Suprapubic skin (tissue), 4 donors: ENCODE results near the gene PER1.

Source experiments
- POLR2A ChIP-seq, 2 donors: fragments of 450-650 bp; IDR thresholded peaks; one replicate each; pipeline ENCODE4 v1.6.1; 2017; ENCODE audit warnings: antibody characterized with exemption in 2 of 2, mild to moderate bottlenecking in 2 of 2, moderate library complexity in 2 of 2
- POLR2AphosphoS5 ChIP-seq, 3 donors: sonication (generic); formaldehyde crosslinking; IDR thresholded peaks; one replicate each; pipeline ENCODE4 v1.6.1; 2017; ENCODE audit warnings: antibody characterized with exemption in 3 of 3
- TF ChIP-seq, protein P1 (sequence below), 2 donors: fragments of 200-600 bp in 1 of 2; fragments of 450-650 bp in 1 of 2; sonication (generic) in 1 of 2; IDR thresholded peaks; one replicate each; pipeline ENCODE4 v1.5.1; 2016 to 2019; ENCODE audit warnings: antibody characterized with exemption in 2 of 2, mild to moderate bottlenecking in 1 of 2, moderate library complexity in 1 of 2

DNA sequence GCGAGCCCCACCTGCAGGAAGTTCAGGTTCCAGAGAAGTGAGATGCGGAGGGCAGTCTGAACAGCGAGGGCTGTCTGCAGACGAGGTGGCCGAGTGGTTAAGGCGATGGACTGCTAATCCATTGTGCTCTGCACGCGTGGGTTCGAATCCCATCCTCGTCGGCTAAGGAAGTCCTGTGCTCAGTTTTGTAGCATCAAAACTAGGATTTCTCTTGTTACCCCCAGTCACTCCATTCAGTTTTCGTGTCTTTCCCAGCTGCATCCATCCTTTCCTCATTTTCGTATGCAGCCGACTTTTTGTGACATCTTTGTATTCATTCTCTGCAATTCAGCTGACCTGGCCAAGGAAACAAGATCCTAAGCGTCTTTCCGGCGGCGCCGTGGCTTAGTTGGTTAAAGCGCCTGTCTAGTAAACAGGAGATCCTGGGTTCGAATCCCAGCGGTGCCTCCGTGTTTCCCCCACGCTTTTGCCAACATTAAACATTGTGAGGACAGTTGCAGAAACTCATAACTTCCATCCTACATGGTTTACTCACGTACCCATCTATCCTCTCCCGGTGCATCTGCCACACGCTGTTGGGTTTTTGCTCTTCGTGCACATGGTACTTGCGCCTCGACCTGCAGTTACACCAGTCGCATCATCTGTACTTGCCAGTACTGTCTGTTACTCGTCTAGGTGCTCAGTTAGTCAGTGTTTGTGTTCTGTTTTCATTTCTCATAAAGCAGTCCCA lies 34.7 kb upstream of the PER1 start:
- TF ChIP-seq, protein P1, sequence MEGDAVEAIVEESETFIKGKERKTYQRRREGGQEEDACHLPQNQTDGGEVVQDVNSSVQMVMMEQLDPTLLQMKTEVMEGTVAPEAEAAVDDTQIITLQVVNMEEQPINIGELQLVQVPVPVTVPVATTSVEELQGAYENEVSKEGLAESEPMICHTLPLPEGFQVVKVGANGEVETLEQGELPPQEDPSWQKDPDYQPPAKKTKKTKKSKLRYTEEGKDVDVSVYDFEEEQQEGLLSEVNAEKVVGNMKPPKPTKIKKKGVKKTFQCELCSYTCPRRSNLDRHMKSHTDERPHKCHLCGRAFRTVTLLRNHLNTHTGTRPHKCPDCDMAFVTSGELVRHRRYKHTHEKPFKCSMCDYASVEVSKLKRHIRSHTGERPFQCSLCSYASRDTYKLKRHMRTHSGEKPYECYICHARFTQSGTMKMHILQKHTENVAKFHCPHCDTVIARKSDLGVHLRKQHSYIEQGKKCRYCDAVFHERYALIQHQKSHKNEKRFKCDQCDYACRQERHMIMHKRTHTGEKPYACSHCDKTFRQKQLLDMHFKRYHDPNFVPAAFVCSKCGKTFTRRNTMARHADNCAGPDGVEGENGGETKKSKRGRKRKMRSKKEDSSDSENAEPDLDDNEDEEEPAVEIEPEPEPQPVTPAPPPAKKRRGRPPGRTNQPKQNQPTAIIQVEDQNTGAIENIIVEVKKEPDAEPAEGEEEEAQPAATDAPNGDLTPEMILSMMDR (IDR thresholded peaks at IDR 0.05) = peak; percentile 12 to 28
- peak in 2 of 3 donors; percentile 40 to 83 for TF ChIP-seq POLR2AphosphoS5 (IDR thresholded peaks at IDR 0.05)
- TF ChIP-seq POLR2A (IDR thresholded peaks at IDR 0.05) = peak in 1 of 2 donors; percentile 46
